GM18526 (cell line): ENCODE measurements around the gene AP2A1.

Experiments
- POLR2A ChIP-seq: IDR thresholded peaks from 3 replicates; pipeline ENCODE4 v1.6.1; 2011; ENCODE audit not compliant: insufficient read length; ENCODE audit errors: extremely low read depth

The AP2A1 gene

DNA sequence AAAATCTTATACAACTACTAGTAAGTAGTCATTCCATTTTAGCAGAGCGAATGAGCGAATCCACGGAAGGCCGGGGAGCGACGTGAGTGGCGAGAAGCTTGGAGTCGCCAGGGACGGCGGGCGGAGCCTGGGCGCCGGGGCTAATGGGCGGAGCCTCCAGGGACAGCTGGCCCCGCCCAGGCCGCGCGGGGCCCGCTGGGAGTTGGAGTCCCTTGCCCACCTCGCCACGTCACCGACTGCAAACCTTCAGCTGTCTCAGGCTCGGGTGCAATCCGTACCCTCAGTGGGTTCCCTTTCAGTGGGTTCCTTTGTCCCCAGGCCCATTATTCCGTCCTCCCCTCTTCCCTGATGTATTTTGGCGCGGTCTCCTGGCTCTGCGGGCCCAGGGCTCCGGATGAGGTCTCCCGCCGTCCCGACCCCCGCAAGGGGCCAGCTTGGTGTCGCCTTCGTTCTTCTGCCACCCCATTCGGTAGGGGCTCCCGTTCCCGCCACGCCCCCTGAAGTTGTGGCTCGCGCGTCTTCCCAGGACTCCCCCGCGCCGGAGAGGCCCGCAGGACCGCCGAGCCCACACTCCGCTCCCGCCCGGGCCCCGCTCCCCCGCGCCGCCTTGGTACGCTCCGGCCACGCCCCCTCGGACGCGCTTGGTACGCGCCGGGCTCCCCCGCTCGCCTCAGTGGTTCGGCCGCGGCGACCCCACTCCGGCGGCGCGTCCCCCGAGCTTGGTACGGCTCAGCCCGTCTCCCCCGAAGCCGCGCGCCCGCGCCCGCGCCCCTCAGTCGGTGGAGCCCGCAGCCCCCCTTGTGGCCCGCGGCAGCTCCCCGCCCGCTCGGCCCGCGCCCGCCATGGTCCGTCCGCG lies 83.9 kb downstream of the AP2A1 start, which contains the start of gene PTOV1:
Gene PTOV1, plus strand, starts transcription at position 673 of the 856 bp plus-strand sequence.
- TF ChIP-seq POLR2A = peak; percentile 48

DNA sequence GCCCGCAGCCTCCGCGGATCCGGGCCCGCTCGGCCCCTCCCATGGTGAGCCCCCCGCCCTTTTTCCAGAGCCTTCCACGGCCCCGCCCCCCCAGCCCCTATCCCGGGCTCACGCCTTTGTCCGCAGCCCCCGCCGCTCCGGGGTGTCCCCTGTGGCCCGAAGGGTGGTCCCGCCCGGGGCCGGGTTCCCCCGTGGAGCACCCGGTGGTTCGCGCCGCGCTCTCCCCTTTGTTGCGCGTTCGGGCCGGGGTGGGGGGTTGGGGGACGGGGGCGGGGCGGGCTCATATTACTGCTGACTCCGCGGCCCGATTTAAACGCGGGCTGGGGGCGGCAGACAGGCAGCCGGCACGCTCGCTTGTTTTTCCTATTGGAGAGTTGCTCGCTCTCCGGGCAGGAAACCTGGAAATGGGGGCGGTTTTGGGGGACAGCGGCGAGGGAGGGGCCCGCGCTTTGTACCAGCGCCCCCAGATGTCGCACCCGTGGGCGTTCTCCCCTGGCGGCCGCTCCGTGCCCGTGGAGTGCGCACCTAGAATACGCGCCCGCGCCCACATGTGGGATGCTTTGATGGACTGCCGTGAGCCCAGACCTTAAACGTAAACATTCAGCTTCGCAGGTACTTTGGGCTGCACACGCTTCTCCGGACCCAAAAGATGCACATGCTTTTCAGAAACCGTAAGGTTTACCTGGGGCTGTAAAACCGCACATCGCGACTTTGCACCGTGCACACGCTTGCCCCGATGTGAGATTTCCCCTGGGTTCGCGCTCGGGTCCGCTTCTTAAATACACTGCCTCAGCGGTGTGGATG lies 84.9 kb downstream of the AP2A1 start:
- no peak for TF ChIP-seq POLR2A

DNA sequence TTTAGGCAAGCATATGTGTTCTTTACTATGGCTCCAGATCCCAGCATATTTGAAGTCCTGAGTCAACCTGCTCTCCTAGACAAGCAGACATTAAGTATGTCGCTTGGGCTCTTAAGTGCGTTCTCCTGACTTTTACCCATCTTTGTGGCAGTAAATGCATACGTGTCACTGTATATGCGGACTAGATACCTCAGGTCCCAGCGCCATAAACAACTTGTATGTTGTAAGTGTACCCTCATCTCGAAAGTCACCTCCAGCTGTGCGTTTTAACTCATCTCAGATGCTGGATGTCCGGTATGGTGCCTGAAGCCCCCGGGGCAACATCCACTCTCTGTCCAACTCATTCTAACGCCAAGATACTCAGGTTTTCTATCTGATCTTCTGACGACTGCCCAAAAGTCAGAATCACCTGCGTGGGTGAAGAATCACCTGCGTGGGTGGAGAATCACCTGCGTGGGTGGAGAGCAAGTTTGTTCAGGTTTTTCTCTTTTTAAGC lies 85.9 kb downstream of the AP2A1 start:
- no peak for TF ChIP-seq POLR2A

DNA sequence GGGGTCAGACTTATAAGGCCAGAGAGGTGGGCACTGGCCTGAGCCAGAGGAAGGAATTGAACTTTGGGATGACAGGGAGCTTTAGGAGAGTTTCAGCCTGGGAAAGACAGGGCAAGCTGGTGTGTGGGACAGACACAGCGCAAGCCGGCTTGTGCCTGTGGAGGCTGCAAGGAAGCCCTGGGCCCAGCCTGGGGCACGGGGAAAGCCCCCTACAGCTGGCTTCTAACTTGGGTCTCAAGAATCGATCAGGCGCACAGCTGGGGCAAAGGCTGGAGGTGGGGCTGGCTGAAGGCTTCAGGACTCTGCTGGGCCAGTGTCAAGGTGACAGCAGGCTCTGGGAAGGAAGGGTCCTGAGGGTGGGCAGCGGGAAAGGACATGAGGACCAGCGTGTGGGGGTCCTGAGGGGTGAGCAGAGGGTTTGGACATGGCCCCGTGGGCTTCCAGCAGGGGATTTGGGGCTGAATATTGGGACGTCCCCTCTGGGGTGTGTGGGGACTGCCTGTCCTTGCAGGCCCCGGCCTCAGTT lies 87.1 kb downstream of the AP2A1 start:
- no peak for TF ChIP-seq POLR2A

- TF ChIP-seq POLR2A = no peak
These were observed 87.8 kb downstream of the AP2A1 start for GRCh38 chr19:49854378-49855263.

DNA sequence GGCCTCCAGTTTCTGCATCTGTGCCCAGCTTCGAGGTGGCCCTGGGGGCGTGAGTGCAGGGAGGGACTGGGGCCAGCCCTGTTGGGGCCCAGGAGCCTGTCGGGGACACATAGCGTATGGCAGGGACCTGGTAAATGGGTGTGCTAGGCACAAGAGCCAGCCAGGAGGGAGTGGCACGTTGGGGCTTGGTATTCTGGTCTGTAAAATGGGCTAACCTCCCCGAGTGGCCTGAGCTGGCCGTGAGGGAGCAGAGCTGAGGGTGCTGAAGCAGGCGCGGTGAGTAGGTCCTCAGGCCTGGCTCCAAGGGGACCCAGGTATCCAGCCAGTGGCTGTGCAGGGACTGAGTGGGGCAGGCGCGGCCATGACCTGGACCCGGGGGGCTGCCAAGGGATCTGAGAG lies 88.5 kb downstream of the AP2A1 start:
- TF ChIP-seq POLR2A = no peak

DNA sequence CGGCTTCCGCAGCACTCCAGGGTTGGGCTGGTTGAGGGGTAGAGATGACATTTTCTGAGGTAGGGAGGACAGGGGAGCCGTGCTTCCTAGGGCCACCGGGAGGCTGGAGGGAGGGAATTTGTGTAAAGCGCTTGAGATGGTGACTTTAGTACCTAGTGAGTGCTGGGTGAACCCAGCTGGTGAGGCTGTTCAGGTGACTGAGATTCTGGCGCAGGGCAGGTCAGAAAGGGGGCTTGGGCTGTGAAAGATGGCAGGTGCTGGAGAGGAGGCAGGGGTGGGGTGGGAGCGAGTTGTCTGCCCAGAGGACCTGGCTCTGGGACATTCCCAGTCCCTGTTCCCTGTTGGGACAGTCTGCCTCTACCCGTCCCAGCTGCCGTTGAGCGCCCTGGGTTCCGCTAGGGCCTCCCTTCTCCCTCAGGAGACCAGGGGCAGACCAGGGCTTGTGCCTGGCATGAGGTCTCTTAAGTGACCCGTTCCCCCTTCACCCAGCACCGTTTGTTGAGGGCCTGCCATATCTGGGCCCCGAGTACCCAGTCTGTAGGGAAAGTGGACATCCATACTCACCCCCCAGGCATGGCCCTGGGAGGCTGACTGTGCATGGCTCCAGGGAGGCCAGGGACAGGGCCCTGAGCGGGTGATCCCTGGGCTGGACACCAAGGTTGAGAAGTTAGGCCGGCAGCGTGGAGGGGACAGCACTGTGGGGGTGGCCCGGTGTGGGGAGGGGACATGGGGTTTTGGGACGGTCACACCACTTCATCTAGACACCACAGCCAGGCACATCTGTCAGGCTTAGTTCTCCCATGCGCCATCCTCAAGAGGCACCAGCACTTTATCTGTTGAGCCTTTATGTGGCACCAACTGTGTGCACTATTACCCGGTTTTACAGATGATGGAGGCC lies 89.1 kb downstream of the AP2A1 start:
- TF ChIP-seq POLR2A = peak; percentile 26

GRCh38 chr19:49856574-49857021 lies 89.8 kb downstream of the AP2A1 start:
- TF ChIP-seq POLR2A = no peak
